ENCODE results near the gene FAM219A. TPM values are rescaled to one million over a fixed set of nuclear protein-coding genes. Genes with fewer than 3 reads are reported as not detected.
"Not testable (repeated sequence)": the region's sequence is repeated elsewhere in the genome, so short reads cannot be mapped to it uniquely, and the experiment has no call there.

Gene FAM219A
- total and polyA plus RNA-seq, 2 donors (not counting 1 experiment from before 2014, with no cell fraction given) = 5.3 to 7.3 TPM

DNA sequence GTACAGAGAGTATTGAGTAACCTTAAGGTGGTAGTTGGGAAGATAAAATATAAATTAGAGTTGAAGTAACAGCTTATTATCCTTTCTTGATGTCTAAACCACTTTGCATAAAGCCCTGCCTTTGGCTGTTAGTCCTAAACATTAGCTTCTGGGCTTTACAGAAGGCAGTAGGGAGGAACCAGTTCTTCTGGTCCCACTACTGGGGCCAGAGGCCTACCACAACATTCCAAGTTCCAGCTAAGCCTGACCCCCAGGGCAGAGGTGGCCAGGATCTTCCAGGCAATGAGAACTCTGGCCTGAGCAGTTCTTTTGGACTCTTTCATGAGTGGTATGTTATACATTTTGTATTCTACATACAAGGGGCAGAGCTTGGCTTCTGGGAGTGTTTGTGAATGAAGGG lies 26.3 kb upstream of the FAM219A start:
- Histone ChIP-seq H3K4me1 (ENCODE audit: control insufficient read depth, extremely low read depth, insufficient read depth, low read length) (no peaks in the 10 kb centered on the region), H3K9ac (ENCODE audit: insufficient read depth, low read length) (no peak overlapping the region), H3K36me3 (ENCODE audit: control insufficient read depth, insufficient read depth, low read length) (no peaks in the 10 kb centered on the region), H3K27ac (ENCODE audit: insufficient read depth, low read length) (no peak overlapping the region), H2AFZ (ENCODE audit: low read length) (no peak overlapping the region), H4K20me1 (ENCODE audit: control insufficient read depth, extremely low read depth, insufficient read depth, low read length) (no peaks in the 10 kb centered on the region), H3K27me3 (ENCODE audit: control insufficient read depth, insufficient read depth, low read length) (peaks cover 3% of the 10 kb centered on the region), H3K79me2 (ENCODE audit: control insufficient read depth, insufficient read depth, low read length) (no peaks in the 10 kb centered on the region), H3K4me3 (replicated peaks in 1 of 4; ENCODE audit: control extremely low read depth in 1 of 4, insufficient read depth in 1 of 4, low read depth in 3 of 4, low read length in 4 of 4) (no peak overlapping the region), H3K9me3 (ENCODE audit: control insufficient read depth, insufficient read depth, low read depth, low read length) (no peaks in the 10 kb centered on the region), H3K4me2 (ENCODE audit: extremely low read depth, insufficient read depth, low read length) (no peak overlapping the region)
- no peak for TF ChIP-seq EZH2 (IDR thresholded peaks at IDR 0.05; ENCODE audit: low read length, missing control alignments)
- TF ChIP-seq, protein P1, sequence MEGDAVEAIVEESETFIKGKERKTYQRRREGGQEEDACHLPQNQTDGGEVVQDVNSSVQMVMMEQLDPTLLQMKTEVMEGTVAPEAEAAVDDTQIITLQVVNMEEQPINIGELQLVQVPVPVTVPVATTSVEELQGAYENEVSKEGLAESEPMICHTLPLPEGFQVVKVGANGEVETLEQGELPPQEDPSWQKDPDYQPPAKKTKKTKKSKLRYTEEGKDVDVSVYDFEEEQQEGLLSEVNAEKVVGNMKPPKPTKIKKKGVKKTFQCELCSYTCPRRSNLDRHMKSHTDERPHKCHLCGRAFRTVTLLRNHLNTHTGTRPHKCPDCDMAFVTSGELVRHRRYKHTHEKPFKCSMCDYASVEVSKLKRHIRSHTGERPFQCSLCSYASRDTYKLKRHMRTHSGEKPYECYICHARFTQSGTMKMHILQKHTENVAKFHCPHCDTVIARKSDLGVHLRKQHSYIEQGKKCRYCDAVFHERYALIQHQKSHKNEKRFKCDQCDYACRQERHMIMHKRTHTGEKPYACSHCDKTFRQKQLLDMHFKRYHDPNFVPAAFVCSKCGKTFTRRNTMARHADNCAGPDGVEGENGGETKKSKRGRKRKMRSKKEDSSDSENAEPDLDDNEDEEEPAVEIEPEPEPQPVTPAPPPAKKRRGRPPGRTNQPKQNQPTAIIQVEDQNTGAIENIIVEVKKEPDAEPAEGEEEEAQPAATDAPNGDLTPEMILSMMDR (conservative IDR thresholded peaks at IDR 0.05 in 1 of 2, IDR thresholded peaks at IDR 0.05 in 1 of 2; ENCODE audit: low read depth in 1 of 2, low read length in 2 of 2) = no peak
- no peak for DNase-seq (ENCODE audit: low read depth in 2 of 2)

DNA sequence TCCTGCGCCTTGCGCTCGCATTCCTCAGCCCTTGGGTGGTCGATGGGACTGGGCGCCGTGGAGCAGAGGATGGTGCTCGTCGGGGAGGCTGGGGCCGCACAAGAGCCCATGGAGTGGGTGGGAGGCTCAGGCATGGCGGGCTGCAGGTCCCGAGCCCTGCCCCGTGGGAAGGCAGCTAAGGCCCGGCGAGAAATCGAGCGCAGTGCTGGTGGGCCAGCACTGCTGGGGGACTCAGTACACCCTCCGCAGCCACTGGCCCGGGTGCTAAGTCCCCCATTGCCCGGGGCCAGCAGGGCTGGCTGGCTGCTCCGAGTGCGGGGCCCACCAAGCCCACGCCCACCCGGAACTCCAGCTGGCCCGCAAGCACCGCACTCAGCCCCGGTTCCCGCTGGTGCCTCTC lies 24.4 kb upstream of the FAM219A start:
- not testable (repeated sequence) for H3K4me1 ChIP-seq (ENCODE audit: control insufficient read depth, extremely low read depth, insufficient read depth, low read length); H3K4me2 ChIP-seq (ENCODE audit: extremely low read depth, insufficient read depth, low read length); H3K27ac ChIP-seq (ENCODE audit: insufficient read depth, low read length); DNase-seq (ENCODE audit: low read depth in 2 of 2); H3K36me3 ChIP-seq (ENCODE audit: control insufficient read depth, insufficient read depth, low read length); H3K9ac ChIP-seq (ENCODE audit: insufficient read depth, low read length); H2AFZ ChIP-seq (ENCODE audit: low read length); H3K9me3 ChIP-seq (ENCODE audit: control insufficient read depth, insufficient read depth, low read depth, low read length); H3K4me3 ChIP-seq (replicated peaks in 1 of 4; ENCODE audit: control extremely low read depth in 1 of 4, insufficient read depth in 1 of 4, low read depth in 3 of 4, low read length in 4 of 4); H3K27me3 ChIP-seq (ENCODE audit: control insufficient read depth, insufficient read depth, low read length); H4K20me1 ChIP-seq (ENCODE audit: control insufficient read depth, extremely low read depth, insufficient read depth, low read length); H3K79me2 ChIP-seq (ENCODE audit: control insufficient read depth, insufficient read depth, low read length)

- not testable (repeated sequence) for DNase-seq (ENCODE audit: low read depth in 2 of 2); H3K9ac ChIP-seq (ENCODE audit: insufficient read depth, low read length); H3K4me2 ChIP-seq (ENCODE audit: extremely low read depth, insufficient read depth, low read length); H3K36me3 ChIP-seq (ENCODE audit: control insufficient read depth, insufficient read depth, low read length); H3K4me1 ChIP-seq (ENCODE audit: control insufficient read depth, extremely low read depth, insufficient read depth, low read length); H3K9me3 ChIP-seq (ENCODE audit: control insufficient read depth, insufficient read depth, low read depth, low read length); H2AFZ ChIP-seq (ENCODE audit: low read length); H3K4me3 ChIP-seq (replicated peaks in 1 of 4; ENCODE audit: control extremely low read depth in 1 of 4, insufficient read depth in 1 of 4, low read depth in 3 of 4, low read length in 4 of 4); H4K20me1 ChIP-seq (ENCODE audit: control insufficient read depth, extremely low read depth, insufficient read depth, low read length); H3K27ac ChIP-seq (ENCODE audit: insufficient read depth, low read length); H3K27me3 ChIP-seq (ENCODE audit: control insufficient read depth, insufficient read depth, low read length); H3K79me2 ChIP-seq (ENCODE audit: control insufficient read depth, insufficient read depth, low read length)
Observed at GRCh38 chr9:34481620-34482019, 23.2 kb upstream of the FAM219A start.

GRCh38 chr9:34479431-34479866 lies 21.1 kb upstream of the FAM219A start:
- H3K27ac ChIP-seq (ENCODE audit: insufficient read depth, low read length) = no peak overlapping the region
- H3K36me3 ChIP-seq (ENCODE audit: control insufficient read depth, insufficient read depth, low read length) = no peaks in the 10 kb centered on the region
- H3K27me3 ChIP-seq (ENCODE audit: control insufficient read depth, insufficient read depth, low read length) = peaks cover 2% of the 10 kb centered on the region
- H3K4me2 ChIP-seq (ENCODE audit: extremely low read depth, insufficient read depth, low read length) = no peak overlapping the region
- TF ChIP-seq EZH2 (IDR thresholded peaks at IDR 0.05; ENCODE audit: low read length, missing control alignments) = no peak
- TF ChIP-seq, protein P1 (conservative IDR thresholded peaks at IDR 0.05 in 1 of 2, IDR thresholded peaks at IDR 0.05 in 1 of 2; ENCODE audit: low read depth in 1 of 2, low read length in 2 of 2) = no peak
- no peak overlapping the region for H3K4me3 ChIP-seq (replicated peaks in 1 of 4; ENCODE audit: control extremely low read depth in 1 of 4, insufficient read depth in 1 of 4, low read depth in 3 of 4, low read length in 4 of 4)
- no peaks in the 10 kb centered on the region for H3K9me3 ChIP-seq (ENCODE audit: control insufficient read depth, insufficient read depth, low read depth, low read length)
- no peak overlapping the region for H2AFZ ChIP-seq (ENCODE audit: low read length)
- H3K79me2 ChIP-seq (ENCODE audit: control insufficient read depth, insufficient read depth, low read length) = no peaks in the 10 kb centered on the region
- DNase-seq (ENCODE audit: low read depth in 2 of 2) = no peak
- H3K4me1 ChIP-seq (ENCODE audit: control insufficient read depth, extremely low read depth, insufficient read depth, low read length) = no peaks in the 10 kb centered on the region
- no peaks in the 10 kb centered on the region for H4K20me1 ChIP-seq (ENCODE audit: control insufficient read depth, extremely low read depth, insufficient read depth, low read length)
- no peak overlapping the region for H3K9ac ChIP-seq (ENCODE audit: insufficient read depth, low read length)

Measured in fibroblast of lung (primary cell).